ENCODE measurements around the gene ADGRB2.

DNA sequence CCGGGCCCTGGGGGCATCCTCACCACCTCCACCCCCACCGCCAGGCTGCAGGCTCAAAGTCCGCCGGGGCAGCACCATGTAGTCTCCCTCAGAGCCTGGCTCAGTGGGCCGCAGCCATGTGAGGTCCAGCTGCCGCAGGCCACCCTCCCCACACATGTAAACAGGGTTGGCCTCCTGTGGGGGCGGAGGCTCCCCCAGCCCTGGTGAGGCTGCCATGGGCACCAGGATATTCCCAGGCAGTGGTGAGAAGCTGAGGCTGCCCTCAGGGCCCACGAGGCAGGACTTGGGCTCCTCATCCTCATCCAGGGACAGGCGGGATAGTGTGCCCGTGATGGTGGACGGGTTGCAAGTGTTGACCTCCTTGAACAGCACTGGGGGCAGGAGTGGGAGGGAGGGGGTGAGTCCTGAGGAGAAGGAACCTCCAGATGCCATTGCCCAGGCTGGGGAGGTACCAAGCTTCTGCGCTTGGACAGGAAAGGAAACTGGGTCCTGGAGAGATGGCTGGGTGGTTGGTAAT, 33.0 kb downstream of the ADGRB2 start:
- TF ChIP-seq POLR2A (IDR thresholded peaks at IDR 0.05): no peak
- TF ChIP-seq CTCF (IDR thresholded peaks at IDR 0.05): no peak
